GM23338 (cell line): ENCODE measurements around the gene TDRD1. TPM values are rescaled to one million over a fixed set of nuclear protein-coding genes. Genes with fewer than 3 reads are reported as not detected.

Experiments used
- ATAC-seq: fragments of 200-7000 bp; cut with Tn5 transposase; 3 replicates; pipeline ENCODE4 v1.9.1; 2020
- DNase-seq: peaks from one replicate; pipeline ENCODE4 v3.0.0-alpha.2; 2015; ENCODE audit warnings: low spot score
- H2AFZ ChIP-seq: fragments of 200-600 bp; sonication (generic); 2 replicates; pipeline ENCODE4 v1.8.0; 2016; ENCODE audit warnings: antibody characterized with exemption, mild to moderate bottlenecking, moderate library complexity
- H3F3A ChIP-seq: fragments of 200-600 bp; sonication (generic); replicated peaks from 2 replicates; pipeline ENCODE4 v1.8.0; 2017; ENCODE audit warnings: antibody characterized with exemption, mixed run types, low read depth
- H3K27ac ChIP-seq: fragments of 200-600 bp; sonication (generic); 2 replicates; pipeline ENCODE4 v1.6.1; 2016; ENCODE audit warnings: low read depth
- H3K27me3 ChIP-seq: fragments of 200-600 bp; sonication (generic); 2 replicates; pipeline ENCODE4 v1.8.0; 2016; ENCODE audit warnings: mild to moderate bottlenecking, mixed run types, moderate library complexity; ENCODE audit not compliant: insufficient read depth
- H3K36me3 ChIP-seq: fragments of 200-600 bp; sonication (generic); 2 replicates; pipeline ENCODE4 v1.8.0; 2016; ENCODE audit warnings: mild to moderate bottlenecking; ENCODE audit not compliant: insufficient read depth
- H3K4me1 ChIP-seq: fragments of 200-600 bp; sonication (generic); 2 replicates; pipeline ENCODE4 v1.8.0; 2016; ENCODE audit warnings: mild to moderate bottlenecking, moderate library complexity; ENCODE audit not compliant: insufficient read depth
- H3K4me2 ChIP-seq: fragments of 200-600 bp; sonication (generic); 2 replicates; pipeline ENCODE4 v1.7.1; 2017; ENCODE audit warnings: mixed run types
- H3K4me3 ChIP-seq: fragments of 200-600 bp; sonication (generic); 2 replicates; pipeline ENCODE4 v1.6.1; 2016; ENCODE audit warnings: mixed run types
- H3K79me2 ChIP-seq: fragments of 200-600 bp; sonication (generic); replicated peaks from 2 replicates; pipeline ENCODE4 v1.8.0; 2017; ENCODE audit warnings: mild to moderate bottlenecking; ENCODE audit not compliant: insufficient read depth
- H3K9me2 ChIP-seq: fragments of 200-600 bp; sonication (generic); 2 replicates; pipeline ENCODE4 v1.8.0; 2017; ENCODE audit not compliant: insufficient read depth
- H4K20me1 ChIP-seq: fragments of 200-600 bp; sonication (generic); replicated peaks from 2 replicates; pipeline ENCODE4 v1.8.0; 2017; ENCODE audit warnings: mild to moderate bottlenecking; ENCODE audit not compliant: insufficient read depth
- H3K27ac Mint-ChIP-seq: 2 replicates; pipeline ENCODE4 v1.8.0; 2020; ENCODE audit warnings: inconsistent platforms, mild to moderate bottlenecking, moderate library complexity, mixed read lengths
- H3K27me3 Mint-ChIP-seq: 3 replicates; pipeline ENCODE4 v1.8.0; 2022; ENCODE audit warnings: low read depth, mild to moderate bottlenecking, moderate library complexity, mixed read lengths, inconsistent platforms; ENCODE audit not compliant: insufficient read depth, poor library complexity
- H3K36me3 Mint-ChIP-seq: 3 replicates; pipeline ENCODE4 v1.8.0; 2021; ENCODE audit warnings: low read depth, mild to moderate bottlenecking, inconsistent platforms, moderate library complexity, mixed read lengths
- H3K4me1 Mint-ChIP-seq: 3 replicates; pipeline ENCODE4 v1.8.0; 2020; ENCODE audit warnings: mild to moderate bottlenecking, inconsistent platforms, mixed read lengths
- H3K4me3 Mint-ChIP-seq: 3 replicates; pipeline ENCODE4 v1.8.0; 2021; ENCODE audit warnings: moderate library complexity, mild to moderate bottlenecking, inconsistent platforms, mixed read lengths
- H3K9me3 Mint-ChIP-seq: 3 replicates; pipeline ENCODE4 v1.8.0; 2020; ENCODE audit warnings: moderate library complexity, mild to moderate bottlenecking, inconsistent platforms, mixed read lengths
- CREB1 ChIP-seq: fragments of 250-450 bp; sonication (Bioruptor Pico); IDR thresholded peaks from 2 replicates; pipeline ENCODE4 v1.5.0; 2020; ENCODE audit warnings: low read depth, mild to moderate bottlenecking, moderate library complexity
- ETS1 ChIP-seq: IDR thresholded peaks from 2 replicates; pipeline ENCODE4 v1.6.1; 2016; ENCODE audit warnings: antibody characterized with exemption
- EZH2phosphoT487 ChIP-seq: fragments of 200-600 bp; sonication (generic); IDR thresholded peaks from one replicate; pipeline ENCODE4 v1.8.1; 2018; ENCODE audit warnings: antibody characterized with exemption; ENCODE audit not compliant: unreplicated experiment
- NANOG ChIP-seq: IDR thresholded peaks from 2 replicates; pipeline ENCODE4 v1.6.1; 2016; ENCODE audit warnings: antibody characterized with exemption, borderline replicate concordance
- POLR2AphosphoS5 ChIP-seq: IDR thresholded peaks from 2 replicates; pipeline ENCODE4 v1.6.1; 2016; ENCODE audit warnings: antibody characterized with exemption, low read depth
- REST ChIP-seq: IDR thresholded peaks from one replicate; pipeline ENCODE4 v1.6.1; 2018; ENCODE audit warnings: antibody characterized with exemption; ENCODE audit not compliant: unreplicated experiment
- STAT1 ChIP-seq: IDR thresholded peaks from one replicate; pipeline ENCODE4 v1.6.1; 2016; ENCODE audit warnings: antibody characterized with exemption; ENCODE audit not compliant: unreplicated experiment
- ZNF114 ChIP-seq: fragments of 250-450 bp; sonication (Bioruptor Pico); IDR thresholded peaks from 2 replicates; pipeline ENCODE4 v1.5.0; 2020; ENCODE audit warnings: mild to moderate bottlenecking, moderate library complexity
- polyA plus RNA-seq: library from polyadenylated mRNA; unstranded; fragments of >200 nt; fragmentation: Nextera tagmentation; extraction: Ambion mirVana; gene quantifications from 2 replicates; pipeline ENCODE4 v1.2.1, GENCODE V29; 2016
- total RNA-seq: library from RNA; depleted of rRNA; stranded (reverse); fragments of >200 nt; shearing (Covaris generic); gene quantifications from 2 replicates; pipeline ENCODE4 v1.2.3, GENCODE V29; 2014

TDRD1 gene
- total and polyA plus RNA-seq, 2 experiments from 2014 or later, result 0.52 to 1.5 TPM

- ATAC-seq (no peak), DNase-seq (no peak)
- Histone ChIP-seq H3K27me3 (no peaks in the 10 kb centered on the region), H3F3A (no peaks in the 10 kb centered on the region), H3K36me3 (no peaks in the 10 kb centered on the region), H2AFZ (no peak overlapping the region), H3K79me2 (no peaks in the 10 kb centered on the region), H3K4me3 (no peak overlapping the region), H3K4me1 (no peaks in the 10 kb centered on the region), H3K9me2 (no peaks in the 10 kb centered on the region), H4K20me1 (no peaks in the 10 kb centered on the region), H3K27ac (no peak overlapping the region), H3K4me2 (no peak overlapping the region)
- Mint-ChIP-seq H3K9me3 (no peaks in the 10 kb centered on the region), H3K4me3 (no peak overlapping the region), H3K36me3 (no peaks in the 10 kb centered on the region), H3K4me1 (no peaks in the 10 kb centered on the region; the same call in 2 of the 3 replicates), H3K27me3 (peaks cover 2% of the 10 kb centered on the region), H3K27ac (no peak overlapping the region)
- no peak for TF ChIP-seq EZH2phosphoT487
- no peak for TF ChIP-seq NANOG
- no peak for TF ChIP-seq REST
- TF ChIP-seq ZNF114 (CRISPR knock-in tag), result no peak
Measured at GRCh38 chr10:114273910-114274309, 94.8 kb downstream of the TDRD1 start.

- Histone ChIP-seq H3K79me2 (no peaks in the 10 kb centered on the region), H3K27ac (no peak overlapping the region), H2AFZ (no peak overlapping the region), H3K36me3 (no peaks in the 10 kb centered on the region), H3K4me2 (no peak overlapping the region), H3K27me3 (no peaks in the 10 kb centered on the region), H3F3A (no peaks in the 10 kb centered on the region), H3K4me1 (no peaks in the 10 kb centered on the region), H3K4me3 (no peak overlapping the region), H3K9me2 (no peaks in the 10 kb centered on the region), H4K20me1 (no peaks in the 10 kb centered on the region)
- Mint-ChIP-seq H3K4me3 (no peak overlapping the region), H3K36me3 (no peaks in the 10 kb centered on the region), H3K4me1 (no peaks in the 10 kb centered on the region; the same call in 2 of the 3 replicates), H3K27me3 (peaks cover 4% of the 10 kb centered on the region), H3K27ac (no peak overlapping the region), H3K9me3 (no peaks in the 10 kb centered on the region)
- ATAC-seq (no peak), DNase-seq (no peak)
- TF ChIP-seq REST (no peak), ETS1 (no peak), POLR2AphosphoS5 (no peak), STAT1 (no peak), CREB1 (CRISPR knock-in tag) (no peak)
Measured at GRCh38 chr10:114274616-114275453, 95.7 kb downstream of the TDRD1 start.
